H1 (cell line): Measurements from ENCODE around the gene MRPS12. TPM values are rescaled to one million over a fixed set of nuclear protein-coding genes. Genes with fewer than 3 reads are reported as not detected.

ENCODE experiments used
- polyA plus RNA-seq, 7 experiments: library from polyadenylated mRNA; depleted of rRNA in 3 of 7; stranded (reverse) in 5 of 7; unstranded in 2 of 7; fragments of >200 nt in 5 of 7; fragments of 200-250 nt in 2 of 7; gene quantifications; 1 replicate in 5 of 7; 2 replicates in 1 of 7; 4 replicates in 1 of 7; pipeline versions ENCODE4 v1.2.1 to v1.2.3, GENCODE V29; 2011 to 2013; ENCODE audit warnings: missing spikeins in 2 of 7, mixed read lengths in 2 of 7
- total RNA-seq: library from RNA; stranded (reverse); fragmentation: NEBNext Ultra II Directional; extraction: Animal tissue kit (Norgen Biotek cat#: 25700); gene quantifications from 2 replicates; pipeline ENCODE4 v1.2.1, GENCODE V29; 2021
- TF ChIP-seq, protein P1 (sequence below): IDR thresholded peaks from 2 replicates; pipeline ENCODE4 v1.6.1; 2012; ENCODE audit warnings: inconsistent platforms

MRPS12 gene
- total and polyA plus RNA-seq, 2 of the 8 experiments (the other 6 are each of a cell fraction or from before 2014, with no cell fraction given), result 79.0 to 175 TPM

DNA sequence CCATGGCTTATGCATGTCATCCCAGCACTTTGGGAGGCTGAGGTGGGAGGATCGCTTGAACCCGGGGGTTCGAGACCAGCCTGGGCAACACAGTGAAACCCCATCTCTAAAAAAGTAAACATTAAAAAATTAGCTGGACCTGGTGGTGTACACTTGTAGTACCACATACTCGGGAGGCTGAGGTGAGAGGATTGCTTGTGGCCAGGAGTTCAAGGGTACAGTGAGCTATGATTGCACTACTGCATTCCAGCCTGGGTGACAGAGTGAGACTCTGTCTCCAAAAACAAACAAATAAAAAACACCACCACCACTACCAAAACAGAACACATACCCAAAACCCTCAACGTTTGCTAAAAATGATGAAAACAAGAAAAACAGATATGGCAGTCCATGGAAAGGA, 28.9 kb downstream of the MRPS12 start (continued):
- TF ChIP-seq, protein P1, sequence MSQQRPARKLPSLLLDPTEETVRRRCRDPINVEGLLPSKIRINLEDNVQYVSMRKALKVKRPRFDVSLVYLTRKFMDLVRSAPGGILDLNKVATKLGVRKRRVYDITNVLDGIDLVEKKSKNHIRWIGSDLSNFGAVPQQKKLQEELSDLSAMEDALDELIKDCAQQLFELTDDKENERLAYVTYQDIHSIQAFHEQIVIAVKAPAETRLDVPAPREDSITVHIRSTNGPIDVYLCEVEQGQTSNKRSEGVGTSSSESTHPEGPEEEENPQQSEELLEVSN, result no peak
